ENCODE results near the gene TOX3.

GRCh38 chr16:52549011-52549692, 2.2 kb upstream of the TOX3 start:
- TF ChIP-seq EZH2phosphoT487 (conservative IDR thresholded peaks at IDR 0.05; ENCODE audit: low read length) (no peak), CTCF (IDR thresholded peaks at IDR 0.05; ENCODE audit: insufficient read depth, low read length, poor library complexity, severe bottlenecking) (no peak)

Data from SU-DHL-6 (cell line).